Heart left ventricle (tissue), 13 donors: ENCODE data around the gene FAM227B.

Source experiments
- POLR2A ChIP-seq, 2 donors: fragments of 450-650 bp; IDR thresholded peaks; one replicate each; pipeline ENCODE4 v1.6.1; 2017; ENCODE audit warnings: antibody characterized with exemption in 2 of 2, mild to moderate bottlenecking in 2 of 2, moderate library complexity in 2 of 2
- TF ChIP-seq, protein P1 (sequence below), 12 donors: fragments of 200-600 bp; sonication (generic) in 4 of 12; IDR thresholded peaks; one replicate each; pipeline versions ENCODE4 v1.5.0 to v1.8.0; 2018 to 2022; ENCODE audit warnings: antibody characterized with exemption in 12 of 12, mild to moderate bottlenecking in 5 of 12
- donor health status: ischemic (EF 13 %, LVEDD 7.1; RV severe dilation, severe dysfunction).
- donor health status: DM: no; HTN: yes; CAD: no.
- donor health status: DM: no; HTN: no; CAD: no.
- donor health status: ischemic (EF 25% LVEDD 6.9; RV normal size, moderate dysfunction).
- donor health status: ischemic (EF 25% LVEDD 5.7; RV mildly dilated, moderate dysfunction).
- donor health status: ischemic (EF 35%, LVEDD 5.7; RV mildly dilated, moderate dysfunction).
- donor health status: nonischemic (EF 11% LVEDD 7.7; RV severe dilation, severe dysfunction).
- donor health status: DM: yes; HTN: yes; CAD: no.
- donor health status: PGD.
- donor health status: ischemic (EF 29% LVEDD 5.4; RV normal size, mild dysfunction).
- donor health status: nonischemic (EF 23%, LVEDD 6.1; RV moderate dilation, normal function).

DNA sequence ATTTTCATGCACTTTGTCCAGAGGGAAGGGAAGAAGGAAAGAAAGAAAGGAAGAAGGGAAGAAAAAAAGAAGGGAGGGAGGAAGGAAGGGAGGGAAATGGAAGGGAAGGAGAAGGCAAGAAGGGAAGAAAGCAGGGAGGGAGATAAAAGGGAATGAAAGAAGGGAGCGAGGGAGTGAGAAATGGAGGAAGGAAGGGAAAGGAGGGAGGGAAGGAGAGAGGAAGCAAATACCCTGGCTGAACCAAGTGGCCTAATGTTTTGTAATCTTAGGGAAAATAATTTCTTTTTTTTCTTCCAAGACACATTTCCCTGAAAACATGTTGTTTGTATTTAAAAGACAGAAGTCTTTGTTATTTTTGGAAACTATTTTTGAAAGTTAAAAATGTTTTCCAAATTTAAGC lies 36.1 kb upstream of the FAM227B start:
- TF ChIP-seq, protein P1, sequence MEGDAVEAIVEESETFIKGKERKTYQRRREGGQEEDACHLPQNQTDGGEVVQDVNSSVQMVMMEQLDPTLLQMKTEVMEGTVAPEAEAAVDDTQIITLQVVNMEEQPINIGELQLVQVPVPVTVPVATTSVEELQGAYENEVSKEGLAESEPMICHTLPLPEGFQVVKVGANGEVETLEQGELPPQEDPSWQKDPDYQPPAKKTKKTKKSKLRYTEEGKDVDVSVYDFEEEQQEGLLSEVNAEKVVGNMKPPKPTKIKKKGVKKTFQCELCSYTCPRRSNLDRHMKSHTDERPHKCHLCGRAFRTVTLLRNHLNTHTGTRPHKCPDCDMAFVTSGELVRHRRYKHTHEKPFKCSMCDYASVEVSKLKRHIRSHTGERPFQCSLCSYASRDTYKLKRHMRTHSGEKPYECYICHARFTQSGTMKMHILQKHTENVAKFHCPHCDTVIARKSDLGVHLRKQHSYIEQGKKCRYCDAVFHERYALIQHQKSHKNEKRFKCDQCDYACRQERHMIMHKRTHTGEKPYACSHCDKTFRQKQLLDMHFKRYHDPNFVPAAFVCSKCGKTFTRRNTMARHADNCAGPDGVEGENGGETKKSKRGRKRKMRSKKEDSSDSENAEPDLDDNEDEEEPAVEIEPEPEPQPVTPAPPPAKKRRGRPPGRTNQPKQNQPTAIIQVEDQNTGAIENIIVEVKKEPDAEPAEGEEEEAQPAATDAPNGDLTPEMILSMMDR (IDR thresholded peaks at IDR 0.05) = no peak
- TF ChIP-seq POLR2A (IDR thresholded peaks at IDR 0.05) = no peak
